Prostate gland (tissue), 2 donors: ENCODE data around the gene CACNA2D1.

ENCODE experiments used
- POLR2A ChIP-seq: fragments of 450-650 bp; IDR thresholded peaks from one replicate; pipeline ENCODE4 v1.6.1; 2016; ENCODE audit warnings: antibody characterized with exemption, mild to moderate bottlenecking
- TF ChIP-seq, protein P1 (sequence below), 4 experiments: fragments of 200-600 bp in 2 of 4; fragments of 450-650 bp in 2 of 4; sonication (generic) in 2 of 4; IDR thresholded peaks; 1 replicate in 3 of 4; 2 replicates in 1 of 4; pipeline ENCODE4 v1.5.1; 2016 to 2019; ENCODE audit warnings: antibody characterized with exemption in 4 of 4, mild to moderate bottlenecking in 2 of 4, moderate library complexity in 2 of 4

DNA sequence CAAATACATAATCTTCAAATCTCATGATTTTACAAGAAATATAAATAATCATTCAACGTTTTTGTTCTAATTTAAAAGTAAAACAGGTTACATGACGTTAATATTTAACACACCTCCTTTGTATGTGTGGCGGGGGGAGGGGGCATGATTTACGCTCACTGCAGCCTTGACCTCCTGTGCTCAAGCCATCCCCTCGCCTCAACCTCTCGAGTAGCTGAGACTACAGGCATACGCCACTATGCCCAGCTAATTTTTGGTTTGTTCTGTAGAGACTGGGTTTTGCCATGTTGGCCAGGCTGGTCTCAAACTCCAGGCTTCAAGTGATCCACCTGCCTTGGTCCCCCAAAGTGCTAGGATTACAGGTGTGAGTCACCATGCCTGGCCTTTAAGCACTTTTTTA lies 7.2 kb upstream of the CACNA2D1 start:
- TF ChIP-seq, protein P1, sequence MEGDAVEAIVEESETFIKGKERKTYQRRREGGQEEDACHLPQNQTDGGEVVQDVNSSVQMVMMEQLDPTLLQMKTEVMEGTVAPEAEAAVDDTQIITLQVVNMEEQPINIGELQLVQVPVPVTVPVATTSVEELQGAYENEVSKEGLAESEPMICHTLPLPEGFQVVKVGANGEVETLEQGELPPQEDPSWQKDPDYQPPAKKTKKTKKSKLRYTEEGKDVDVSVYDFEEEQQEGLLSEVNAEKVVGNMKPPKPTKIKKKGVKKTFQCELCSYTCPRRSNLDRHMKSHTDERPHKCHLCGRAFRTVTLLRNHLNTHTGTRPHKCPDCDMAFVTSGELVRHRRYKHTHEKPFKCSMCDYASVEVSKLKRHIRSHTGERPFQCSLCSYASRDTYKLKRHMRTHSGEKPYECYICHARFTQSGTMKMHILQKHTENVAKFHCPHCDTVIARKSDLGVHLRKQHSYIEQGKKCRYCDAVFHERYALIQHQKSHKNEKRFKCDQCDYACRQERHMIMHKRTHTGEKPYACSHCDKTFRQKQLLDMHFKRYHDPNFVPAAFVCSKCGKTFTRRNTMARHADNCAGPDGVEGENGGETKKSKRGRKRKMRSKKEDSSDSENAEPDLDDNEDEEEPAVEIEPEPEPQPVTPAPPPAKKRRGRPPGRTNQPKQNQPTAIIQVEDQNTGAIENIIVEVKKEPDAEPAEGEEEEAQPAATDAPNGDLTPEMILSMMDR (IDR thresholded peaks at IDR 0.05): no peak
- TF ChIP-seq POLR2A: no peak
